ENCODE results near the gene NUDT16L1.

Gene NUDT16L1

GRCh38 chr16:4714996-4715395, 21.6 kb downstream of the NUDT16L1 start:
- H3K9ac ChIP-seq (ENCODE audit: low read length) = no peak overlapping the region
- no peaks in the 10 kb centered on the region for H3K79me2 ChIP-seq (ENCODE audit: low read length)
- no peak for DNase-seq
- H3K36me3 ChIP-seq (replicated peaks; ENCODE audit: insufficient read depth, low read length) = no peaks in the 10 kb centered on the region
- no peak for TF ChIP-seq EZH2phosphoT487 (IDR thresholded peaks at IDR 0.05; ENCODE audit: low read length)
- no peak for TF ChIP-seq EZH2 (optimal IDR thresholded peaks at IDR 0.05; ENCODE audit: low read depth, low read length)
- TF ChIP-seq, protein P1, sequence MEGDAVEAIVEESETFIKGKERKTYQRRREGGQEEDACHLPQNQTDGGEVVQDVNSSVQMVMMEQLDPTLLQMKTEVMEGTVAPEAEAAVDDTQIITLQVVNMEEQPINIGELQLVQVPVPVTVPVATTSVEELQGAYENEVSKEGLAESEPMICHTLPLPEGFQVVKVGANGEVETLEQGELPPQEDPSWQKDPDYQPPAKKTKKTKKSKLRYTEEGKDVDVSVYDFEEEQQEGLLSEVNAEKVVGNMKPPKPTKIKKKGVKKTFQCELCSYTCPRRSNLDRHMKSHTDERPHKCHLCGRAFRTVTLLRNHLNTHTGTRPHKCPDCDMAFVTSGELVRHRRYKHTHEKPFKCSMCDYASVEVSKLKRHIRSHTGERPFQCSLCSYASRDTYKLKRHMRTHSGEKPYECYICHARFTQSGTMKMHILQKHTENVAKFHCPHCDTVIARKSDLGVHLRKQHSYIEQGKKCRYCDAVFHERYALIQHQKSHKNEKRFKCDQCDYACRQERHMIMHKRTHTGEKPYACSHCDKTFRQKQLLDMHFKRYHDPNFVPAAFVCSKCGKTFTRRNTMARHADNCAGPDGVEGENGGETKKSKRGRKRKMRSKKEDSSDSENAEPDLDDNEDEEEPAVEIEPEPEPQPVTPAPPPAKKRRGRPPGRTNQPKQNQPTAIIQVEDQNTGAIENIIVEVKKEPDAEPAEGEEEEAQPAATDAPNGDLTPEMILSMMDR (IDR thresholded peaks at IDR 0.05; ENCODE audit: low read length) = no peak
- H3K4me2 ChIP-seq (ENCODE audit: low read depth, low read length) = no peak overlapping the region
- no peaks in the 10 kb centered on the region for H3F3A ChIP-seq (ENCODE audit: insufficient read depth, low read length)
- H3K27me3 ChIP-seq (replicated peaks; ENCODE audit: insufficient read depth, low read length) = no peaks in the 10 kb centered on the region
- H2AFZ ChIP-seq (ENCODE audit: low read length) = no peak overlapping the region
- no peaks in the 10 kb centered on the region for H3K4me1 ChIP-seq (ENCODE audit: low read length)
- no peaks in the 10 kb centered on the region for H3K9me2 ChIP-seq (replicated peaks; ENCODE audit: insufficient read depth, low read length)
- H3K27ac ChIP-seq (ENCODE audit: low read length) = no peak overlapping the region
- H3K9me3 ChIP-seq (replicated peaks; ENCODE audit: insufficient read depth, low read length) = no peaks in the 10 kb centered on the region
- H3K4me3 ChIP-seq (ENCODE audit: low read length) = no peak overlapping the region
- no peaks in the 10 kb centered on the region for H4K20me1 ChIP-seq (ENCODE audit: insufficient read depth, low read length)

DNA sequence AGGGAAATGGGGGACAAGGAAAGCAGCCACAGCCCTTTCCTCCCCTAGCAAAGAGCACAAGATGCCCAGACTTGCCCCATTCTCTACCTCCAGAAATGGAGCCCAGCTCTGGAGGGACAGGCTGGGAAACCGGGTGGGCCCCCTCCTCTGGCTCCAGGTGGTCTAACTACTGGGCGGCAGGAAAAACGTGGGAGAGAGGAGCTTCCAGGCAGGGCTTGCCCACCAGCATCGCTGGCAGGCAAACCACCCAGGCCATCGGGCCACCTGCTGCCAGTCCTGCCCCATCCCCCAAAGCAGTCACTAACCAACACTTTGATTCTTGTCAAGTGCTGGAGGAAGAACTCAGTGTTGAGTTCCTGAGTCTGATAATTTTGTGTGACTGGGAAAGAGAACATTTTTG, 25.1 kb downstream of the NUDT16L1 start:
- H3F3A ChIP-seq (ENCODE audit: insufficient read depth, low read length) = no peaks in the 10 kb centered on the region
- no peak overlapping the region for H3K4me3 ChIP-seq (ENCODE audit: low read length)
- H4K20me1 ChIP-seq (ENCODE audit: insufficient read depth, low read length) = no peaks in the 10 kb centered on the region
- H3K36me3 ChIP-seq (replicated peaks; ENCODE audit: insufficient read depth, low read length) = no peaks in the 10 kb centered on the region
- H3K9me3 ChIP-seq (replicated peaks; ENCODE audit: insufficient read depth, low read length) = no peaks in the 10 kb centered on the region
- no peak overlapping the region for H3K9ac ChIP-seq (ENCODE audit: low read length)
- H3K4me1 ChIP-seq (ENCODE audit: low read length) = no peaks in the 10 kb centered on the region
- no peaks in the 10 kb centered on the region for H3K79me2 ChIP-seq (ENCODE audit: low read length)
- no peaks in the 10 kb centered on the region for H3K27me3 ChIP-seq (replicated peaks; ENCODE audit: insufficient read depth, low read length)
- no peak for TF ChIP-seq EZH2 (optimal IDR thresholded peaks at IDR 0.05; ENCODE audit: low read depth, low read length)
- no peak for TF ChIP-seq EZH2phosphoT487 (IDR thresholded peaks at IDR 0.05; ENCODE audit: low read length)
- TF ChIP-seq, protein P1 (IDR thresholded peaks at IDR 0.05; ENCODE audit: low read length) = no peak
- no peak for DNase-seq
- no peak overlapping the region for H3K27ac ChIP-seq (ENCODE audit: low read length)
- H3K9me2 ChIP-seq (replicated peaks; ENCODE audit: insufficient read depth, low read length) = no peaks in the 10 kb centered on the region
- H3K4me2 ChIP-seq (ENCODE audit: low read depth, low read length) = no peak overlapping the region
- H2AFZ ChIP-seq (ENCODE audit: low read length) = no peak overlapping the region

DNA sequence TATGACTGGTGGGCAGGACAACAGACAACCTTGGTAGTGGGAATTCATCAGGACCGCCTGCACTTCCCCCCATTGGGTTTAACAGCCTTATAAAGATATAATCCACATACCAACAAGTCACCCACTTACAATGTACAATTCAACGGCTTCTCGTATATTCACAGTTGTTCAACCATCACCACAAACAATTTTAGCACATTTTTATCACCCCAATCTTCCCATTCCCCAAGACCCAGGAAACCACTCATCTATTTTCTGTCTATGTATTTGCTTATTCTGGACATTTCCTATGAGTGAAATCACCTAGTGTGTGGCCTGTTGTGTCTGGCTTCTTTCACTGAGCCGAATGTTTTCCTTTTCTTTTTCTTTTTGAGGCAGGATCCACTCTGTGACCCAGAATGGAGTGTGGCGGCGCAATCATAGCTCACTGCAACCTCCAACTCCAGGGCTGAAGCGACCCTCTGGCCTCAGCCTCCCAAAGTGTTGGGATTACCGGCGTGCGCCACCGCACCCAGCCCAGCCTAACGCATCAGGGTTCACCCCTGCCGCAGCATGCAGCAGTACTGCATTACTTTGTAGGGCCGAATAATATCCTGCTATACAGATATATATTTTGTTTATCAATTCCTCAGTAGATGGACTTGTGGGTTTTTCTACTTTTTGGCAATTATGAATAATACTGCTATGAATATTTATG, 29.9 kb downstream of the NUDT16L1 start:
- Histone ChIP-seq H3K9me3 (replicated peaks; ENCODE audit: insufficient read depth, low read length) (no peaks in the 10 kb centered on the region), H3K4me2 (ENCODE audit: low read depth, low read length) (no peak overlapping the region), H3K4me3 (ENCODE audit: low read length) (no peak overlapping the region), H2AFZ (ENCODE audit: low read length) (no peak overlapping the region), H3K9me2 (replicated peaks; ENCODE audit: insufficient read depth, low read length) (no peaks in the 10 kb centered on the region), H3K9ac (ENCODE audit: low read length) (no peak overlapping the region), H4K20me1 (ENCODE audit: insufficient read depth, low read length) (no peaks in the 10 kb centered on the region), H3F3A (ENCODE audit: insufficient read depth, low read length) (no peaks in the 10 kb centered on the region), H3K79me2 (ENCODE audit: low read length) (no peaks in the 10 kb centered on the region), H3K27ac (ENCODE audit: low read length) (no peak overlapping the region), H3K27me3 (replicated peaks; ENCODE audit: insufficient read depth, low read length) (no peaks in the 10 kb centered on the region), H3K4me1 (ENCODE audit: low read length) (no peaks in the 10 kb centered on the region), H3K36me3 (replicated peaks; ENCODE audit: insufficient read depth, low read length) (no peaks in the 10 kb centered on the region)
- TF ChIP-seq EZH2phosphoT487 (IDR thresholded peaks at IDR 0.05; ENCODE audit: low read length) (no peak), EZH2 (optimal IDR thresholded peaks at IDR 0.05; ENCODE audit: low read depth, low read length) (no peak)
- TF ChIP-seq, protein P1 (IDR thresholded peaks at IDR 0.05; ENCODE audit: low read length) = no peak
- DNase-seq = no peak
